Measurements from ENCODE around the gene RIIAD1. TPM values are rescaled to one million over a fixed set of nuclear protein-coding genes. Genes with fewer than 3 reads are reported as not detected.

The RIIAD1 gene
- total RNA-seq, 1 experiment from 2014 or later, result not detected

GRCh38 chr1:151705146-151705545 is 16.2 kb upstream of the RIIAD1 start:
- intact Hi-C loops (cut with micrococcal nuclease; ENCODE audit: unreplicated experiment), result no loop called here
- no TSS peak for BruUV-seq (replicated peaks)
- POLR2A ChIA-PET (ENCODE audit: unreplicated experiment), result no interaction called here

DNA sequence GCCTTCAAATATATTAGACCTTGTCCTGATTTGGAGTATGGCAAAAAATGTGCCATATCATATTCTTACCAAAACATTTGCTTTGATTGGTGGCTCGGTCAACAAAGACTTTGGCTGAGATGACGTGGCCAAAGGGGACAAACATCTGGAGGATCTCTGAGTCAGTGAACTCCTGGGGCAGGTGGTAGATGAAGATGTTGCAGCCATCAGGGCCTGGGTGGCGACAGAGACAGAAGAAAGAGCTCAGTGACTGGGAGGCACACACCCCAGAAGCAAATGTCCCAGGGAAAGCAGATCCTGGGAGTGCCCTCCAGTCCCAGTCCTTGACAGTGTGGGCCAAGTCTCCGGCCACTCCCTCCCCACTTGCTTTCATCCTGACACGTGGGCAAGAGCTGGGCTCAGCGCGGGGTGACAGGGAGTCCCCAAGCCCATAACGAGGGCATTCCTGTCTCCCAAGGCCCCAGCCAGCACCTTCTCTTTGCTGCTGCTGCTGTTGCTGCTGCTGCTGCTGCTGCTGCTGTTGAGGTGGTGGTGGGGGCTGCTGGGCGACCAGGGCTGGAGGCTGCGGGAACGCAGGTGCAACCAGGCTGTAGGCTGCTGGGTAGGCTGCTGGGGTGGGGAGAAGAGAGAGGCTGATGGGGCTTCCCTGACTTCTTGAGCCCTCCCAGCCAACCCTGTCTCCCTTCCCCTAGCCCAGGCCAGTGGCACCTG is 15.4 kb upstream of the RIIAD1 start:
- TF ChIP-seq, protein P1, sequence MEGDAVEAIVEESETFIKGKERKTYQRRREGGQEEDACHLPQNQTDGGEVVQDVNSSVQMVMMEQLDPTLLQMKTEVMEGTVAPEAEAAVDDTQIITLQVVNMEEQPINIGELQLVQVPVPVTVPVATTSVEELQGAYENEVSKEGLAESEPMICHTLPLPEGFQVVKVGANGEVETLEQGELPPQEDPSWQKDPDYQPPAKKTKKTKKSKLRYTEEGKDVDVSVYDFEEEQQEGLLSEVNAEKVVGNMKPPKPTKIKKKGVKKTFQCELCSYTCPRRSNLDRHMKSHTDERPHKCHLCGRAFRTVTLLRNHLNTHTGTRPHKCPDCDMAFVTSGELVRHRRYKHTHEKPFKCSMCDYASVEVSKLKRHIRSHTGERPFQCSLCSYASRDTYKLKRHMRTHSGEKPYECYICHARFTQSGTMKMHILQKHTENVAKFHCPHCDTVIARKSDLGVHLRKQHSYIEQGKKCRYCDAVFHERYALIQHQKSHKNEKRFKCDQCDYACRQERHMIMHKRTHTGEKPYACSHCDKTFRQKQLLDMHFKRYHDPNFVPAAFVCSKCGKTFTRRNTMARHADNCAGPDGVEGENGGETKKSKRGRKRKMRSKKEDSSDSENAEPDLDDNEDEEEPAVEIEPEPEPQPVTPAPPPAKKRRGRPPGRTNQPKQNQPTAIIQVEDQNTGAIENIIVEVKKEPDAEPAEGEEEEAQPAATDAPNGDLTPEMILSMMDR (conservative IDR thresholded peaks at IDR 0.05), result no peak
- TF ChIP-seq EZH2 (IDR thresholded peaks at IDR 0.05; ENCODE audit: low read depth), result no peak
- H3K4me2 ChIP-seq, result no peak overlapping the region
- no peaks in the 10 kb centered on the region for H3K4me1 ChIP-seq (replicated peaks; ENCODE audit: insufficient read depth)
- H3K9me3 ChIP-seq (ENCODE audit: insufficient read depth, low read depth), result no peaks in the 10 kb centered on the region
- no peak overlapping the region for H2AFZ ChIP-seq
- H3K79me2 ChIP-seq (ENCODE audit: low read depth), result no peaks in the 10 kb centered on the region
- H3K4me3 ChIP-seq, result no peak overlapping the region
- H3K9me2 ChIP-seq (ENCODE audit: insufficient read depth), result no peaks in the 10 kb centered on the region
- H3F3A ChIP-seq (ENCODE audit: insufficient read depth, low read depth), result no peaks in the 10 kb centered on the region
- POLR2A ChIA-PET (ENCODE audit: unreplicated experiment), result no interaction called here
- no peak for DNase-seq
- H3K27me3 ChIP-seq (ENCODE audit: insufficient read depth, low read depth), result 0 out of 2 replicates have a peak, but pooled peaks cover 3% of the 10 kb centered on the region
- CTCF ChIA-PET, result no interaction called here
- no peaks in the 10 kb centered on the region for H3K36me3 ChIP-seq (ENCODE audit: low read depth)
- H4K20me1 ChIP-seq (ENCODE audit: insufficient read depth), result no peaks in the 10 kb centered on the region
- intact Hi-C loops (cut with micrococcal nuclease; ENCODE audit: unreplicated experiment), result no loop called here
- H3K27ac ChIP-seq, result no peak overlapping the region
- BruUV-seq (replicated peaks), result no TSS peak

More at GRCh38 chr1:151705146-151705545, 16.2 kb upstream of the RIIAD1 start:
- Histone ChIP-seq H3K4me1 (replicated peaks; ENCODE audit: insufficient read depth) (no peaks in the 10 kb centered on the region), H3K27ac (no peak overlapping the region), H4K20me1 (ENCODE audit: insufficient read depth) (no peaks in the 10 kb centered on the region), H3K36me3 (ENCODE audit: low read depth) (no peaks in the 10 kb centered on the region), H3K79me2 (ENCODE audit: low read depth) (no peaks in the 10 kb centered on the region), H2AFZ (no peak overlapping the region), H3K4me2 (no peak overlapping the region), H3K27me3 (ENCODE audit: insufficient read depth, low read depth) (no peaks in the 10 kb centered on the region), H3K4me3 (no peak overlapping the region), H3K9me2 (ENCODE audit: insufficient read depth) (no peaks in the 10 kb centered on the region), H3F3A (ENCODE audit: insufficient read depth, low read depth) (no peaks in the 10 kb centered on the region), H3K9me3 (ENCODE audit: insufficient read depth, low read depth) (no peaks in the 10 kb centered on the region)
- TF ChIP-seq, protein P1 (conservative IDR thresholded peaks at IDR 0.05), result no peak
- TF ChIP-seq EZH2 (IDR thresholded peaks at IDR 0.05; ENCODE audit: low read depth), result no peak
- no peak for DNase-seq
- CTCF ChIA-PET, result no interaction called here

- Histone ChIP-seq H3K27me3 (ENCODE audit: insufficient read depth, low read depth) (0 out of 2 replicates have a peak, but pooled peaks cover 6% of the 10 kb centered on the region), H3K4me2 (no peak overlapping the region), H3K27ac (no peak overlapping the region), H4K20me1 (ENCODE audit: insufficient read depth) (no peaks in the 10 kb centered on the region), H3K9me3 (ENCODE audit: insufficient read depth, low read depth) (no peaks in the 10 kb centered on the region), H3K4me1 (replicated peaks; ENCODE audit: insufficient read depth) (no peaks in the 10 kb centered on the region), H3K79me2 (ENCODE audit: low read depth) (no peaks in the 10 kb centered on the region), H3K36me3 (ENCODE audit: low read depth) (no peaks in the 10 kb centered on the region), H2AFZ (no peak overlapping the region), H3F3A (ENCODE audit: insufficient read depth, low read depth) (no peaks in the 10 kb centered on the region), H3K4me3 (no peak overlapping the region), H3K9me2 (ENCODE audit: insufficient read depth) (no peaks in the 10 kb centered on the region)
- intact Hi-C loops (cut with micrococcal nuclease; ENCODE audit: unreplicated experiment), result no loop called here
- ChIA-PET POLR2A (ENCODE audit: unreplicated experiment) (no interaction called here), CTCF (no interaction called here)
- DNase-seq, result no peak
- BruUV-seq (replicated peaks), result no TSS peak
- TF ChIP-seq, protein P1 (conservative IDR thresholded peaks at IDR 0.05), result no peak
- TF ChIP-seq EZH2 (IDR thresholded peaks at IDR 0.05; ENCODE audit: low read depth), result no peak
These were observed 14.6 kb upstream of the RIIAD1 start for GRCh38 chr1:151706464-151707415.

Measured in PC-9 (cell line).